Trophoblast cell (in vitro differentiated cells and primary cell): ENCODE measurements around the gene SYNPR.

ENCODE experiments used
- DNase-seq, 2 donors: peaks; one replicate each; pipeline ENCODE4 v3.0.0-alpha.2; 2016
- H2AFZ ChIP-seq: 2 replicates; pipeline ENCODE4 v1.6.1; 2013; ENCODE audit warnings: low read length, moderate library complexity, mild to moderate bottlenecking; ENCODE audit not compliant: insufficient read depth, poor library complexity
- H2AK5ac ChIP-seq: 2 replicates; pipeline ENCODE4 v1.6.1; 2013; ENCODE audit warnings: mild to moderate bottlenecking, low read length
- H2BK120ac ChIP-seq: 2 replicates; pipeline ENCODE4 v1.6.1; 2013; ENCODE audit warnings: low read length, mild to moderate bottlenecking, moderate library complexity; ENCODE audit not compliant: insufficient read depth, poor library complexity
- H2BK12ac ChIP-seq: 2 replicates; pipeline ENCODE4 v1.6.1; 2013; ENCODE audit warnings: mild to moderate bottlenecking, low read length, moderate library complexity
- H2BK5ac ChIP-seq: 2 replicates; pipeline ENCODE4 v1.6.1; 2013; ENCODE audit warnings: low read length, low read depth, moderate library complexity, mild to moderate bottlenecking; ENCODE audit not compliant: poor library complexity
- H3K14ac ChIP-seq: 2 replicates; pipeline ENCODE4 v1.6.1; 2013; ENCODE audit warnings: mild to moderate bottlenecking, low read length
- H3K18ac ChIP-seq: 2 replicates; pipeline ENCODE4 v1.6.1; 2013; ENCODE audit warnings: mild to moderate bottlenecking, low read length
- H3K23ac ChIP-seq: 2 replicates; pipeline ENCODE4 v1.6.1; 2013; ENCODE audit warnings: low read length
- H3K27ac ChIP-seq: 2 replicates; pipeline ENCODE4 v1.5.1; 2013; ENCODE audit warnings: low read depth, mild to moderate bottlenecking, inconsistent platforms, low read length, moderate library complexity
- H3K27me3 ChIP-seq: 2 replicates; pipeline ENCODE4 v1.6.1; 2013; ENCODE audit warnings: inconsistent platforms, mild to moderate bottlenecking, low read length, moderate library complexity; ENCODE audit not compliant: insufficient read depth
- H3K36me3 ChIP-seq, 2 experiments: 1 replicate in 1 of 2; 2 replicates in 1 of 2; pipeline ENCODE4 v1.6.1; 2013; ENCODE audit warnings: low read length in 2 of 2, mild to moderate bottlenecking in 2 of 2, moderate library complexity in 1 of 2; ENCODE audit not compliant: insufficient read depth in 2 of 2, control insufficient read depth in 1 of 2
- H3K4ac ChIP-seq: 2 replicates; pipeline ENCODE4 v1.6.1; 2013; ENCODE audit warnings: low read depth, mild to moderate bottlenecking, low read length, moderate library complexity
- H3K4me1 ChIP-seq, 2 experiments: 1 replicate in 1 of 2; 2 replicates in 1 of 2; pipeline ENCODE4 v1.6.1; 2013; ENCODE audit warnings: low read length in 2 of 2, mild to moderate bottlenecking in 2 of 2, moderate library complexity in 1 of 2; ENCODE audit not compliant: insufficient read depth in 2 of 2, control insufficient read depth in 1 of 2
- H3K4me2 ChIP-seq: 2 replicates; pipeline ENCODE4 v1.6.1; 2013; ENCODE audit warnings: inconsistent platforms, mild to moderate bottlenecking, low read length, moderate library complexity
- H3K4me3 ChIP-seq: 2 replicates; pipeline ENCODE4 v1.5.1; 2013; ENCODE audit warnings: mild to moderate bottlenecking, low read depth, low read length, inconsistent platforms
- H3K79me1 ChIP-seq: one replicate; pipeline ENCODE4 v1.6.1; 2013; ENCODE audit warnings: low read length
- H3K79me2 ChIP-seq: 2 replicates; pipeline ENCODE4 v1.6.1; 2013; ENCODE audit warnings: low read length, mild to moderate bottlenecking; ENCODE audit not compliant: control insufficient read depth, insufficient read depth, poor library complexity
- H3K9ac ChIP-seq: 2 replicates; pipeline ENCODE4 v1.6.1; 2013; ENCODE audit warnings: mild to moderate bottlenecking, low read length
- H3K9me3 ChIP-seq: 2 replicates; pipeline ENCODE4 v1.6.1; 2013; ENCODE audit warnings: low read depth, mild to moderate bottlenecking, control low read depth, inconsistent platforms, low read length; ENCODE audit not compliant: insufficient read depth
- H4K12ac ChIP-seq: 2 replicates; pipeline ENCODE4 v1.6.1; 2013; ENCODE audit warnings: low read depth, mild to moderate bottlenecking, low read length, moderate library complexity
- H4K8ac ChIP-seq: 2 replicates; pipeline ENCODE4 v1.6.1; 2013; ENCODE audit warnings: low read depth, mild to moderate bottlenecking, low read length, moderate library complexity
- H4K91ac ChIP-seq: one replicate; pipeline ENCODE4 v1.6.1; 2013; ENCODE audit warnings: low read depth, mild to moderate bottlenecking, low read length, moderate library complexity
- WGBS: extraction: QIAGEN DNeasy Blood & Tissue Kit; methylation state at CpG from one replicate; pipeline ENCODE4 v1.1.7; 2013; ENCODE audit warnings: missing lambda C conversion rate; ENCODE audit not compliant: insufficient read length, insufficient coverage; ENCODE audit errors: extremely low coverage; 5-methylcytosine and 5-hydroxymethylcytosine counted together

SYNPR gene

GRCh38 chr3:63390710-63391230 is 112.7 kb downstream of the SYNPR start:
- Histone ChIP-seq H4K8ac (no peak overlapping the region), H4K12ac (no peak overlapping the region), H3K79me2 (no peaks in the 10 kb centered on the region), H2AK5ac (no peak overlapping the region), H3K27me3 (no peaks in the 10 kb centered on the region), H2BK12ac (no peak overlapping the region), H3K14ac (no peak overlapping the region), H4K91ac (no peak overlapping the region), H2BK5ac (no peak overlapping the region), H3K36me3 (no peaks in the 10 kb centered on the region), H3K18ac (no peak overlapping the region), H3K23ac (no peak overlapping the region), H3K27ac (no peak overlapping the region), H2BK120ac (no peak overlapping the region), H3K9ac (no peak overlapping the region), H3K4me1 (no peaks in the 10 kb centered on the region), H3K4me3 (no peak overlapping the region), H3K9me3 (no peaks in the 10 kb centered on the region), H3K4me2 (no peak overlapping the region), H2AFZ (no peak overlapping the region), H3K79me1 (no peaks in the 10 kb centered on the region), H3K4ac (no peak overlapping the region)
- DNase-seq: no peak
- whole genome bisulfite sequencing: no CpG with 5 or more reads among the region's 5 CpGs

GRCh38 chr3:63395960-63396359 is 117.9 kb downstream of the SYNPR start:
- no peaks in the 10 kb centered on the region for H3K4me1 ChIP-seq

GRCh38 chr3:63400246-63400860 is 122.2 kb downstream of the SYNPR start:
- no peak overlapping the region for H2AFZ ChIP-seq
- no peak overlapping the region for H3K4me2 ChIP-seq
- H2AK5ac ChIP-seq: no peak overlapping the region
- no peaks in the 10 kb centered on the region for H3K27me3 ChIP-seq
- no CpG with 5 or more reads among the region's 6 CpGs for WGBS
- H2BK120ac ChIP-seq: no peak overlapping the region
- H3K27ac ChIP-seq: no peak overlapping the region
- no peak for DNase-seq
- H3K9ac ChIP-seq: no peak overlapping the region
- H3K14ac ChIP-seq: no peak overlapping the region
- no peaks in the 10 kb centered on the region for H3K4me1 ChIP-seq
- H3K4me3 ChIP-seq: no peak overlapping the region
- H4K12ac ChIP-seq: no peak overlapping the region
- no peak overlapping the region for H4K8ac ChIP-seq
- H3K79me1 ChIP-seq: no peaks in the 10 kb centered on the region
- H3K9me3 ChIP-seq: no peaks in the 10 kb centered on the region
- H3K4ac ChIP-seq: no peak overlapping the region
- no peaks in the 10 kb centered on the region for H3K79me2 ChIP-seq
- H3K23ac ChIP-seq: no peak overlapping the region
- no peak overlapping the region for H2BK5ac ChIP-seq
- H3K18ac ChIP-seq: no peak overlapping the region
- H2BK12ac ChIP-seq: no peak overlapping the region
- no peak overlapping the region for H4K91ac ChIP-seq
- H3K36me3 ChIP-seq: no peaks in the 10 kb centered on the region

More at GRCh38 chr3:63395960-63396359, 117.9 kb downstream of the SYNPR start:
- Histone ChIP-seq H2BK12ac (no peak overlapping the region), H3K9ac (no peak overlapping the region), H3K18ac (no peak overlapping the region), H3K79me2 (no peaks in the 10 kb centered on the region), H3K27ac (no peak overlapping the region), H3K4ac (no peak overlapping the region), H4K8ac (no peak overlapping the region), H2AFZ (no peak overlapping the region), H3K14ac (no peak overlapping the region), H2AK5ac (no peak overlapping the region), H3K4me2 (no peak overlapping the region), H3K79me1 (no peaks in the 10 kb centered on the region), H4K12ac (no peak overlapping the region), H3K27me3 (no peaks in the 10 kb centered on the region), H3K36me3 (no peaks in the 10 kb centered on the region), H3K4me3 (no peak overlapping the region), H4K91ac (no peak overlapping the region), H3K9me3 (no peaks in the 10 kb centered on the region), H2BK120ac (no peak overlapping the region), H3K23ac (no peak overlapping the region), H2BK5ac (no peak overlapping the region)
- no CpG with 5 or more reads among the region's 4 CpGs for WGBS
- DNase-seq: no peak

GRCh38 chr3:63405882-63406281 is 127.8 kb downstream of the SYNPR start:
- no CpG with 5 or more reads among the region's 3 CpGs for WGBS
- H3K27ac ChIP-seq: no peak overlapping the region
- no peak overlapping the region for H3K23ac ChIP-seq
- no peak overlapping the region for H3K4me2 ChIP-seq
- H2BK5ac ChIP-seq: no peak overlapping the region
- no peak overlapping the region for H2AK5ac ChIP-seq
- no peak overlapping the region for H2BK120ac ChIP-seq
- H3K79me1 ChIP-seq: no peaks in the 10 kb centered on the region
- no peak overlapping the region for H3K9ac ChIP-seq
- H3K4ac ChIP-seq: no peak overlapping the region
- no peak overlapping the region for H2AFZ ChIP-seq
- no peak for DNase-seq
- H3K36me3 ChIP-seq: no peaks in the 10 kb centered on the region
- no peak overlapping the region for H3K4me3 ChIP-seq
- no peak overlapping the region for H4K8ac ChIP-seq
- no peak overlapping the region for H3K14ac ChIP-seq
- H3K27me3 ChIP-seq: no peaks in the 10 kb centered on the region
- no peak overlapping the region for H4K91ac ChIP-seq
- H3K9me3 ChIP-seq: no peaks in the 10 kb centered on the region
- no peak overlapping the region for H2BK12ac ChIP-seq
- no peak overlapping the region for H3K18ac ChIP-seq
- no peaks in the 10 kb centered on the region for H3K79me2 ChIP-seq
- H3K4me1 ChIP-seq: no peaks in the 10 kb centered on the region
- H4K12ac ChIP-seq: no peak overlapping the region
